ENCODE results near the gene AADAT. TPM values are rescaled to one million over a fixed set of nuclear protein-coding genes. Genes with fewer than 3 reads are reported as not detected.

The AADAT gene
- total and polyA plus RNA-seq, 2 of the 8 experiments (the other 6 are each of a cell fraction or from before 2014, with no cell fraction given), result 6.1 to 7.7 TPM

DNA sequence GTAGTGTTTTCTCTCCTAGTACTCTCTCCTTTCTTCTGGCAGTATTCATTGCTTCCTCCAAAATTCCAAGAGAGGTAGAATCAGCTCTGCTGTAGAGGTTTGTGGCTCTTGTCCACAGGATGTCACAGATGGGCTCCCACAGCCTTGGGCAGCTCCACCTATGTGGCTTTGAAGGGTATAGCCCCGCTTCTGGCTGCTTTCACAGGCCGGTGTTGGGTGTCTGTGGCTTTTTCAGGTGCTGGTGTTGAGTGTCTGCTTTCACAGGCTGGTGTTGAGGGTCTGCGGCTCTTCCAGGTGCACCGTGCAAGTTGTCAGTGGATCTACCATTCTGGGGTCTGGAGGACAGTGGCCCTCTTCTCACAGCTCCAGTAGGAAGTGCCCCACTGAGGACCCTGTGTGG is 7.9 kb upstream of the AADAT start:
- no peak overlapping the region for H4K91ac ChIP-seq (replicated peaks; ENCODE audit: insufficient read length, low read length)
- H3K27me3 ChIP-seq (replicated peaks in 1 of 4; ENCODE audit: control insufficient read depth in 3 of 4, extremely low read depth in 1 of 4, insufficient read depth in 3 of 4, low read length in 3 of 4), result no peaks in the 10 kb centered on the region
- DNase-seq (ENCODE audit: low read depth in 1 of 2, low spot score in 2 of 2), result no peak
- H3K9me3 ChIP-seq (ENCODE audit: insufficient read depth in 2 of 2, low read depth in 1 of 2, low read length in 1 of 2), result peaks cover 7% of the 10 kb centered on the region in 2 experiments; a peak in 1 of 4 replicates
- TF ChIP-seq E2F6 (IDR thresholded peaks at IDR 0.05), result no peak
- no peak for TF ChIP-seq SIX5 (IDR thresholded peaks at IDR 0.05; ENCODE audit: low read depth, low read length)
- no peak overlapping the region for H2BK15ac ChIP-seq (ENCODE audit: low read length)
- H3K9ac ChIP-seq (replicated peaks in 1 of 4; ENCODE audit: extremely low read depth in 1 of 4, low read depth in 3 of 4, low read length in 3 of 4), result no peak overlapping the region
- no peaks in the 10 kb centered on the region for H3K23me2 ChIP-seq (ENCODE audit: low read depth, low read length)
- H3K27ac ChIP-seq (ENCODE audit: low read depth, low read length), result no peak overlapping the region
- no peak overlapping the region for H2BK120ac ChIP-seq (replicated peaks; ENCODE audit: low read depth, low read length)
- no peak overlapping the region for H2AK5ac ChIP-seq (ENCODE audit: low read depth, low read length)
- H3K36me3 ChIP-seq (ENCODE audit: control insufficient read depth in 2 of 4, insufficient read depth in 4 of 4, low read length in 3 of 4), result no peaks in the 10 kb centered on the region
- WGBS, 2 experiments (ENCODE audit: extremely low coverage in 1 of 2, insufficient coverage in 1 of 2, insufficient read length in 1 of 2, insufficient replicate concordance in 2 of 2, low coverage in 1 of 2, low lambda C conversion rate in 2 of 2, missing lambda C conversion rate in 1 of 2), result 87% methylated on average over 4 of the region's 4 CpGs; no CpG with 5 or more reads in 1 of the 2 experiments
- no peak overlapping the region for H3K56ac ChIP-seq (replicated peaks; ENCODE audit: insufficient read length, low read depth, low read length)
- H2BK20ac ChIP-seq (ENCODE audit: low read length), result no peak overlapping the region
- H3K4me1 ChIP-seq (replicated peaks in 1 of 4; ENCODE audit: control insufficient read depth in 3 of 4, insufficient read depth in 4 of 4, low read length in 3 of 4), result peaks cover 0 to 2% (median 0%) of the 10 kb centered on the region in 4 experiments; a peak in 1 of 7 replicates
- H4K20me1 ChIP-seq (replicated peaks in 1 of 2; ENCODE audit: control insufficient read depth in 1 of 2, insufficient read depth in 2 of 2, low read length in 2 of 2), result no peaks in the 10 kb centered on the region
- no peak overlapping the region for H3K14ac ChIP-seq (ENCODE audit: insufficient read length)
- H3K79me2 ChIP-seq (ENCODE audit: control insufficient read depth in 1 of 2, insufficient read depth in 2 of 2, low read length in 2 of 2), result no peaks in the 10 kb centered on the region
- CTCF ChIA-PET (ENCODE audit: partially characterized antibody), result no interaction called here
- no peak overlapping the region for H3K23ac ChIP-seq (ENCODE audit: insufficient read length)
- no peak overlapping the region for H2AFZ ChIP-seq (ENCODE audit: low read length)
- no peak overlapping the region for H4K5ac ChIP-seq (ENCODE audit: insufficient read length, low read depth, low read length)
- POLR2A ChIA-PET (ENCODE audit: partially characterized antibody), result no interaction called here
- no peak overlapping the region for H3K4ac ChIP-seq (replicated peaks; ENCODE audit: insufficient read length, low read depth, low read length)
- no peak overlapping the region for H3K18ac ChIP-seq (ENCODE audit: extremely low read depth, low read length)
- FAIRE-seq, result no peak
- H2BK5ac ChIP-seq (ENCODE audit: low read depth, low read length), result no peak overlapping the region
- no peak overlapping the region for H2BK12ac ChIP-seq (ENCODE audit: low read depth, low read length)
- no peak overlapping the region for H3K4me3 ChIP-seq (ENCODE audit: extremely low read depth in 1 of 4, insufficient read depth in 2 of 4, low read depth in 3 of 4, low read length in 4 of 4)
- H3K4me2 ChIP-seq (ENCODE audit: insufficient read depth in 1 of 2, low read depth in 2 of 2, low read length in 2 of 2), result no peak overlapping the region
- no peaks in the 10 kb centered on the region for H3K79me1 ChIP-seq (ENCODE audit: low read depth, low read length)
- no peak overlapping the region for H4K8ac ChIP-seq (ENCODE audit: extremely low read depth, insufficient read depth, low read length)

Measured in H1 (cell line).